Measurements from ENCODE around the gene LRP11.

LRP11 gene

DNA sequence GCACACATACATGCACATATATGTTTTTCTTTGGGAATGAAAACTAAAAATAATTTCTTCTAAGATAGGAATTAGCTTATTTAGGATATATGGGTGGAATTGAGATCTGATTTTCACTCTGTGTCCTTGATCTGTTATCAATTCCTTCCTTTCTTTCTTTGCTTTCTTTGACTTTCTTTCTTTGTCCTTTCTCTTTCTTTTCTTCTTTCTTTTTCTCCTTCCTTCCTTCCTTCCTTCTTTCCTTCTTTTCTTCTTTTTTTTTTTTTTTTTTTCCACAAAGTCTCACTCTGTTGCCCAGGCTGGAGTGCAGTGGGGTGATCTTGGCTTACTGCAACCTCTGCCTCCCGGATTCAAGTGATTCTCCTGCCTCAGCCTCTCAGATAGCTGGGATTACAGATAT, 86.5 kb downstream of the LRP11 start:
- DNase-seq: no peak

DNA sequence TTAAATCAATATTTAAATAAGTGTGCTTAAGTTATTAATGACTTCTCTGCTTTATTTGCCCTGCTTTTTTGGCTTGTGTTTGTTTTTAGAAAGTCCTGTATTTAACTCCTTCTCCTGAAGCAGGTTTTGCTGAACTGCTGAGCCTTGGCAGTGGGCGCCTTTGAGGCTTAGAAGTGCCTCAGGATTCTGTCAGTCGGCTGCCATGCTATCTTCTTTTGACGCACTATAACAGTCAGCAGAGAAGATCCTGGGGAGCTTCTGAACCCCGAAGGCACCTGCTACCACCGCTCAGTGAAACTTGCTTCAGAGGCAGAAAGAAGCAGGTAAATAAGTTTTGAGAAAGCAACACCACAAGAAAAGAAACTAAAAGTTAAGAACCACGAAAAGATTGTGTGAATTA, 92.2 kb downstream of the LRP11 start:
- DNase-seq: no peak

DNA sequence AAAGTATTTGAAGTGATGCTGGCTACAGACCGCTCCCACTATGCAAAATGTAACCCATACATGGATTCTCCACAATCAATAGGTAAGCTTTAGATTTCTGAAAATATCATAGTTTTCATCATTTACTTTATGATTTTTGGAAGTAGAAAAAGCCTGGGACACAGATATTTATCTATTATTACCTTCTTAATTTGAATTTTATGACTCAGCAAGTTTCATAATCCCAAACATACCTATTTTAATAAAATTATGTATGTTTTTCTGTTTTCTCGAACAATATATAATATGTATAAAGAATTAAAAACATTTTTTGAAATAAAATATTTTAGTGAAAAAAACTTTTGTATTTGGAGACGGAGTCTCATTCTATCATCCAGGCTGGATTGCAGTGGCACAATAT, 93.0 kb downstream of the LRP11 start:
- DNase-seq: no peak

DNA sequence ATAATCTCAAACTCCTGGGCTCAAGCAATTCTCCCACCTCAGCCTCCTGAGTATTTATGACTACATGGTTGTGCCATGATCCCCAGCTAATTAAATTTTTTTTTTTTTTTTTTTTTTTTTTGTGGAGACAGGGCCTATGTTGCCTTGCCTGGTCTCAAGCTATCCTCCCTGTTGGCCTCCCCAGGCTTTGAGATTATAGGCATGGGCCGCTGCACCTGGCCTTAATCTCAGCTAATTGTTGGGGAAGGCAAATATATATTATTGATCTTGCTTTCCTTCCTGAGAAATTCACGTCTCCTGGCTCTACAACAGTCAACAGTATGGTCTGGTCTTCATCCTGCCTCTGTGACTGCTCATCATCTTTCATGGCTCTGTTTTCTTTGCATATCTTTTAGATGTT, 94.5 kb downstream of the LRP11 start:
- DNase-seq: no peak

All from NCI-H82 (cell line).